Stromal cell of bone marrow (primary cell): Measurements from ENCODE around the gene MYRF.

Experiments
- DNase-seq: peaks from one replicate; pipeline ENCODE4 v3.0.0-alpha.2; 2012; ENCODE audit warnings: low read depth

Gene MYRF

GRCh38 chr11:61820174-61820573 is 67.7 kb downstream of the MYRF start:
- no peak for DNase-seq

- DNase-seq = no peak
These were observed 74.6 kb downstream of the MYRF start for GRCh38 chr11:61826930-61827570.

GRCh38 chr11:61827571-61828378 is 75.3 kb downstream of the MYRF start, which contains the start of gene FADS2:
FADS2 (plus strand) TSS chr11:61828300; CDS start chr11:61828391, 91 bp downstream.
- peak; percentile 71 for DNase-seq

- DNase-seq = no peak
These were observed 75.9 kb downstream of the MYRF start for GRCh38 chr11:61828379-61828628.

- DNase-seq = no peak
These were observed 76.4 kb downstream of the MYRF start for GRCh38 chr11:61828629-61829407.

GRCh38 chr11:61829806-61830205 is 77.4 kb downstream of the MYRF start:
- DNase-seq = no peak

- no peak for DNase-seq
These were observed 78.0 kb downstream of the MYRF start for GRCh38 chr11:61830237-61831105.

- DNase-seq = no peak
These were observed 79.8 kb downstream of the MYRF start for GRCh38 chr11:61832207-61832606.

- DNase-seq = no peak
These were observed 80.3 kb downstream of the MYRF start for GRCh38 chr11:61832754-61833153.

- DNase-seq = no peak
These were observed 81.0 kb downstream of the MYRF start for GRCh38 chr11:61833471-61833870.

- no peak for DNase-seq
These were observed 81.5 kb downstream of the MYRF start for GRCh38 chr11:61833926-61834277.

GRCh38 chr11:61834278-61835048 is 82.0 kb downstream of the MYRF start:
- DNase-seq = no peak

GRCh38 chr11:61836193-61836592 is 83.8 kb downstream of the MYRF start:
- DNase-seq = no peak

GRCh38 chr11:61837411-61838005 is 85.1 kb downstream of the MYRF start:
- DNase-seq = no peak
